ENCODE results near the gene DNAJC6. TPM values are rescaled to one million over a fixed set of nuclear protein-coding genes. Genes with fewer than 3 reads are reported as not detected.
"Not testable (repeated sequence)": the region's sequence is repeated elsewhere in the genome, so short reads cannot be mapped to it uniquely, and the experiment has no call there.

Gene DNAJC6
- total RNA-seq, 1 donor from 2014 or later, result 8.3 TPM

DNA sequence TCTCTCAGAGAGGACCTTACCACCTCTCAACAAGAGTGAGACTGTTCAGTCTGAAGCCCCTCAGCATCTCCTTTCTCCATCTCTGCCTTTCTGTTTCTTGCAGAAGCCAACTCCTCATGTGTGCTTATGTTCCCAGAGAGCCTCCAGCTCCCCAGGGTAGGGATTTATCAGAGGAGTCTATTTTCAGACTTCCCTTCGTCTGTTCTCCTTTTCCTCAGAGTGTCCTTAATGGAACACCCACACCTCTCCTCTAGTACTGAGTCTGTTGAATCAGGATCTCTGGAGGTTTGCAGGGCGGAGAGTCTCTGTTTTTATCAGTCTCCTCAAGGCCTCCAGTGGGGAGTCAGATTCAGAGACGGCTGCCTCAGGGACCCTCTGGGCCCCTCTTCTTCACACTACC, 25.1 kb upstream of the DNAJC6 start:
- Histone ChIP-seq H3K36me3 (ENCODE audit: control insufficient read depth, insufficient read depth, low read length) (no peaks in the 10 kb centered on the region), H3K4me3 (ENCODE audit: low read depth, low read length) (no peak overlapping the region), H3K27me3 (ENCODE audit: control insufficient read depth, insufficient read depth, low read length) (no peaks in the 10 kb centered on the region)
- TF ChIP-seq, protein P1, sequence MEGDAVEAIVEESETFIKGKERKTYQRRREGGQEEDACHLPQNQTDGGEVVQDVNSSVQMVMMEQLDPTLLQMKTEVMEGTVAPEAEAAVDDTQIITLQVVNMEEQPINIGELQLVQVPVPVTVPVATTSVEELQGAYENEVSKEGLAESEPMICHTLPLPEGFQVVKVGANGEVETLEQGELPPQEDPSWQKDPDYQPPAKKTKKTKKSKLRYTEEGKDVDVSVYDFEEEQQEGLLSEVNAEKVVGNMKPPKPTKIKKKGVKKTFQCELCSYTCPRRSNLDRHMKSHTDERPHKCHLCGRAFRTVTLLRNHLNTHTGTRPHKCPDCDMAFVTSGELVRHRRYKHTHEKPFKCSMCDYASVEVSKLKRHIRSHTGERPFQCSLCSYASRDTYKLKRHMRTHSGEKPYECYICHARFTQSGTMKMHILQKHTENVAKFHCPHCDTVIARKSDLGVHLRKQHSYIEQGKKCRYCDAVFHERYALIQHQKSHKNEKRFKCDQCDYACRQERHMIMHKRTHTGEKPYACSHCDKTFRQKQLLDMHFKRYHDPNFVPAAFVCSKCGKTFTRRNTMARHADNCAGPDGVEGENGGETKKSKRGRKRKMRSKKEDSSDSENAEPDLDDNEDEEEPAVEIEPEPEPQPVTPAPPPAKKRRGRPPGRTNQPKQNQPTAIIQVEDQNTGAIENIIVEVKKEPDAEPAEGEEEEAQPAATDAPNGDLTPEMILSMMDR (IDR thresholded peaks at IDR 0.05; ENCODE audit: insufficient read depth, low read length, poor library complexity, severe bottlenecking), result no peak
- DNase-seq (ENCODE audit: low read depth), result no peak

DNA sequence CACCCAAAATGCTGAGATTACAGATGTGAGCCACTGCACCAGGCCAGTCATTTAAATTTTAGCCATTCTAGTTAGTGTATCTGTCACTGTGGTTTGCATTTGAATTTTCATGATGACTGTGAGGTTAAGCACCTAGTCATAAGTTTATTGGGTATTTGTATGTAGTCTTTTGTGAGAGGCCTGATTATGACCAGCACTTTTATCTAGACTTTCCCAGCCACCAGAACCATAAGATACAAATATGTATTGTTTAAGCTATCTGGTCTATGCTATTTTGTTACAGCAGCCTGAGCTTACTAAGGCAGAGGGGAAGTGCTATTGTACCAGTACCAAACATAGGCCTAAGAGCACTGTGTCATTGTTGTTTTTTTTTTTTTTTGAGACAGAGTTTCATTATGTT, 19.9 kb upstream of the DNAJC6 start:
- DNase-seq (ENCODE audit: low read depth), result no peak
- TF ChIP-seq, protein P1 (IDR thresholded peaks at IDR 0.05; ENCODE audit: insufficient read depth, low read length, poor library complexity, severe bottlenecking), result no peak
- H3K27me3 ChIP-seq (ENCODE audit: control insufficient read depth, insufficient read depth, low read length), result no peaks in the 10 kb centered on the region

DNA sequence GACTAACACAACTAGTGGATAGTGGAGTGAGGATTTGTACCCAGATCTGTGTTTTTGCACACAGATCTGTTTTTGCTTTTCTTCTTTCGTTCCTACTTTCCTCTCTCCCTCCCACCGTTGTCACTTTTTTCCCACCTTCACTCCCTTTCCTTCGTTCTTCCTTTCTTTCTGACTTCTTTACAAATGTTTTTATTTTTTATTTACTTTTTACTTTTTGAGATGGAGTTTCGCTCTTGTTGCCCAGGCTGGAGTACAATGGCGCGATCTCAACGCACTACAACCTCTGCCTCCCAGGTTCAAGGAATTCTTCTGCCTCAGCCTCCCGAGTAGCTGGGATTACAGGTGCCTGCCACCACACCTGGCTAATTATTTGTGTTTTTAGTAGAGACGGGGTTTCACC, 17.5 kb upstream of the DNAJC6 start:
- not testable (repeated sequence) for DNase-seq (ENCODE audit: low read depth); H3K36me3 ChIP-seq (ENCODE audit: control insufficient read depth, insufficient read depth, low read length); H3K27me3 ChIP-seq (ENCODE audit: control insufficient read depth, insufficient read depth, low read length); H3K4me3 ChIP-seq (ENCODE audit: low read depth, low read length)

More for the DNA sequence above, 19.9 kb upstream of the DNAJC6 start:
- Histone ChIP-seq H3K36me3 (ENCODE audit: control insufficient read depth, insufficient read depth, low read length) (no peaks in the 10 kb centered on the region), H3K4me3 (ENCODE audit: low read depth, low read length) (no peak overlapping the region)

DNA sequence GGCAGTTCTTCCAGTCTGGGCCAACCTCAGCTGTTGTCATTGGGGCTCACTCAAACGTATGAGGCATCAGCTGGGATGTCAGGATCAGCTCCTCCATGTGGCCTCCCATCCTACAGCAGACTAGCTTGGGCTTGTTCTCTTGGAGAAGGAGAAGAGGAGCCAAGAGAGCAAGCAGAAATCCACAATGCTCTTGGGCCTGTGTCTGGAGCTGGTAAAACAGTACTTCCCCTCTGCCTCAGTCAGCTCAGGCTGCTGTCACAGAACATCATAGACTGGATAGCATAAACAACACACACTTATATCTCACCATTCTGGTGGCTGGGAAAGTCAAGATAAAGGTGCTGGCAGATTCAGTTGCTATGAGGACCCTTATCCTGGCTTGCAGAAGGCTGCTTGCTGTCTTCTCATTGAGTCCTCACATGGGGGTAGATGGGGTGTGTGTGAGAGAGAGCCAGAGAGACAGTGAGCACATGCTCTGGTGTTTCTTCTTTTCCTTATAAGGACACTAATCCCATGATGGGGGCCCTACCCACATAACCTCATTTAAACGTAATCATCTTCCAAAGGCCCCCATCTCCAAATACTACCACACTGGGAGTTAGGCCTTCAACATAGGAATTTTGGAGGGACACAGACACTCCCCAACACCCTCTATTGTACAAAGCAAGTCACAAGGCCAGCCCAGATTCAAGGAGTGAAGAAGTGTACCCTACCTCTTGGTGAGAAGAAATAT, 16.3 kb upstream of the DNAJC6 start:
- no peak for DNase-seq (ENCODE audit: low read depth)
- no peaks in the 10 kb centered on the region for H3K36me3 ChIP-seq (ENCODE audit: control insufficient read depth, insufficient read depth, low read length)
- H3K4me3 ChIP-seq (ENCODE audit: low read depth, low read length), result no peak overlapping the region
- TF ChIP-seq, protein P1 (IDR thresholded peaks at IDR 0.05; ENCODE audit: insufficient read depth, low read length, poor library complexity, severe bottlenecking), result no peak
- no peaks in the 10 kb centered on the region for H3K27me3 ChIP-seq (ENCODE audit: control insufficient read depth, insufficient read depth, low read length)

DNA sequence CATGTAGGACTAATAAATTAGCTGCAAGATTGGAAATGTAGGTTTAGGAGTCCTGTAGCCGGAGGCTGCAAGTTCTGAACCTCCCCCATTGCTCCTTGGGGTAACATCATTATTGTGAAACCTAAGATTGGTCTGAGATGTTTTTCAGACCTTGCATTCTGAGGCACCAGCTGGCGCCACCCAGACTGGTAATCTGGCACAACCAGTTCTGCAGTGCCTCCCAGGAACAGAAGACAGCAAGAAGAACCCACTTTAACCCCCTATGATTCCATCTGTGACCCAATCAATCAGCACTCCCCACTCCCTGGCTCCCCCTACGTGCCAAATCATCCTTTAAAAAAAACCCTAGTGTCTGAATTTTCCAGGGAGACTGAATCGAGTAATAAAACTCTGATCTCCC, 11.6 kb upstream of the DNAJC6 start:
- no peaks in the 10 kb centered on the region for H3K36me3 ChIP-seq (ENCODE audit: control insufficient read depth, insufficient read depth, low read length)
- H3K27me3 ChIP-seq (ENCODE audit: control insufficient read depth, insufficient read depth, low read length), result no peaks in the 10 kb centered on the region
- TF ChIP-seq, protein P1 (IDR thresholded peaks at IDR 0.05; ENCODE audit: insufficient read depth, low read length, poor library complexity, severe bottlenecking), result no peak
- no peak overlapping the region for H3K4me3 ChIP-seq (ENCODE audit: low read depth, low read length)
- no peak for DNase-seq (ENCODE audit: low read depth)

DNA sequence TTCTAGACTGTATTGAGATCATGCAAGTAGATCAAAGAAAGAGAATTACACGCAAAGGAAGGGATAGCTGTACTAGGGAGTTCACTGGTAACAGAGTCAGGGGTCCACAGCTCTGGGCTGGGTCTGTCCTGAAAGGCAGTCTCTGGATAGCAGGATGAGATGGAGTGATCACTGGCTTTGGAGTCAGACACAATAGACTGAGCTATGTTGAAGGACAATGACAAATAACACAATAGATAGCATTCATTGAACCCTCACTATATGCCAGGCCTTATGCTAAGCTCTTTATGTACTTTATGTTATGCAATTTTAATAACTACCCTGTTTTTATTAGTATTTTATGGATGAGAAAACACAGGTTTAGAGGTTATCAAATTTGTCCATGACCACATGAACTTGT, 10.0 kb upstream of the DNAJC6 start:
- Histone ChIP-seq H3K36me3 (ENCODE audit: control insufficient read depth, insufficient read depth, low read length) (no peaks in the 10 kb centered on the region), H3K27me3 (ENCODE audit: control insufficient read depth, insufficient read depth, low read length) (no peaks in the 10 kb centered on the region), H3K4me3 (ENCODE audit: low read depth, low read length) (no peak overlapping the region)
- TF ChIP-seq, protein P1 (IDR thresholded peaks at IDR 0.05; ENCODE audit: insufficient read depth, low read length, poor library complexity, severe bottlenecking), result no peak
- no peak for DNase-seq (ENCODE audit: low read depth)
